DMS 273 (cell line): ENCODE measurements around the gene MALAT1.

Experiments
- DNase-seq: peaks from one replicate; lab custom pipeline; 2025; ENCODE audit not compliant: unreplicated experiment; lab: John Stamatoyannopoulos, UW

Gene MALAT1

GRCh38 chr11:65537620-65538231 lies 38.9 kb downstream of the MALAT1 start:
- no peak for DNase-seq

- no peak for DNase-seq
Observed at GRCh38 chr11:65538232-65538914, 39.5 kb downstream of the MALAT1 start.

GRCh38 chr11:65538915-65539743 lies 40.3 kb downstream of the MALAT1 start:
- no peak for DNase-seq

- peak; percentile 78 for DNase-seq
Observed at GRCh38 chr11:65539744-65540289, 41.0 kb downstream of the MALAT1 start.

GRCh38 chr11:65540290-65541092 lies 41.6 kb downstream of the MALAT1 start:
- peak; percentile 91 for DNase-seq

- DNase-seq: no peak
Observed at GRCh38 chr11:65541093-65541982, 42.5 kb downstream of the MALAT1 start.

- DNase-seq: no peak
Observed at GRCh38 chr11:65542738-65543390, 44.0 kb downstream of the MALAT1 start.

GRCh38 chr11:65545853-65546216 lies 47.0 kb downstream of the MALAT1 start:
- no peak for DNase-seq

- DNase-seq: peak; percentile 86
Observed at GRCh38 chr11:65546217-65546958, 47.5 kb downstream of the MALAT1 start.

- DNase-seq: no peak
Observed at GRCh38 chr11:65547446-65548125, 48.7 kb downstream of the MALAT1 start.

- DNase-seq: no peak
Observed at GRCh38 chr11:65548395-65548794, 49.5 kb downstream of the MALAT1 start.

GRCh38 chr11:65549096-65549495 lies 50.3 kb downstream of the MALAT1 start:
- DNase-seq: no peak

- DNase-seq: peak; percentile 65
Observed at GRCh38 chr11:65551572-65552387, 52.9 kb downstream of the MALAT1 start.

GRCh38 chr11:65552388-65552951 lies 53.6 kb downstream of the MALAT1 start:
- no peak for DNase-seq

- DNase-seq: no peak
Observed at GRCh38 chr11:65553301-65554001, 54.6 kb downstream of the MALAT1 start.

- no peak for DNase-seq
Observed at GRCh38 chr11:65554057-65554818, 55.4 kb downstream of the MALAT1 start.
